Osteoblast (primary cell): ENCODE measurements around the gene SEL1L. TPM values are rescaled to one million over a fixed set of nuclear protein-coding genes. Genes with fewer than 3 reads are reported as not detected.

Experiments used
- DNase-seq: peaks from one replicate; pipeline ENCODE4 v3.0.0; 2011; ENCODE audit warnings: low spot score, mixed read lengths; ENCODE audit not compliant: insufficient read length; ENCODE audit errors: missing footprints
- H2AFZ ChIP-seq: 2 replicates; pipeline ENCODE4 v1.6.0; 2011; ENCODE audit warnings: mild to moderate bottlenecking, low read length
- H3K27ac ChIP-seq: 2 replicates; pipeline ENCODE4 v1.5.1; 2011; ENCODE audit warnings: mild to moderate bottlenecking, low read depth, low read length, moderate library complexity
- H3K27me3 ChIP-seq: 2 replicates; pipeline ENCODE4 v1.6.0; 2012; ENCODE audit warnings: mild to moderate bottlenecking, control low read depth, inconsistent platforms, low read length, moderate library complexity; ENCODE audit not compliant: insufficient read depth
- H3K36me3 ChIP-seq: 2 replicates; pipeline ENCODE4 v1.5.1; 2011; ENCODE audit warnings: mild to moderate bottlenecking, low read length, control low read depth, moderate library complexity; ENCODE audit not compliant: insufficient read depth
- H3K4me1 ChIP-seq: 2 replicates; pipeline ENCODE4 v1.5.1; 2011; ENCODE audit warnings: mild to moderate bottlenecking, low read length, control low read depth, moderate library complexity; ENCODE audit not compliant: insufficient read depth
- H3K4me2 ChIP-seq: 2 replicates; pipeline ENCODE4 v1.6.0; 2011; ENCODE audit warnings: mild to moderate bottlenecking, low read length; ENCODE audit not compliant: insufficient read depth
- H3K4me3 ChIP-seq: fragments of 200-600 bp; sonication (generic); 3 replicates; pipeline ENCODE4 v1.5.1; 2012; ENCODE audit warnings: mild to moderate bottlenecking, low read length, inconsistent platforms; ENCODE audit not compliant: insufficient read depth
- H3K79me2 ChIP-seq: 2 replicates; pipeline ENCODE4 v1.6.0; 2012; ENCODE audit warnings: mild to moderate bottlenecking, low read length, control low read depth, inconsistent platforms; ENCODE audit not compliant: insufficient read depth
- H3K9me3 ChIP-seq: 2 replicates; pipeline ENCODE4 v1.5.1; 2011; ENCODE audit warnings: low read depth, low read length, control low read depth
- H4K20me1 ChIP-seq: 2 replicates; pipeline ENCODE4 v1.6.0; 2012; ENCODE audit warnings: mild to moderate bottlenecking, low read length, control low read depth; ENCODE audit not compliant: insufficient read depth
- total RNA-seq: library from RNA; depleted of rRNA; stranded (reverse); fragments of >200 nt; gene quantifications from 2 replicates; pipeline ENCODE4 v1.2.3, GENCODE V29; 2012
- TF ChIP-seq, protein P1 (sequence below): IDR thresholded peaks from 2 replicates; pipeline ENCODE4 v1.5.1; 2011; ENCODE audit warnings: mild to moderate bottlenecking, low read depth, low read length, moderate library complexity; ENCODE audit errors: extremely low read depth

Gene SEL1L
- total RNA-seq, 1 donor = 151 TPM

DNA sequence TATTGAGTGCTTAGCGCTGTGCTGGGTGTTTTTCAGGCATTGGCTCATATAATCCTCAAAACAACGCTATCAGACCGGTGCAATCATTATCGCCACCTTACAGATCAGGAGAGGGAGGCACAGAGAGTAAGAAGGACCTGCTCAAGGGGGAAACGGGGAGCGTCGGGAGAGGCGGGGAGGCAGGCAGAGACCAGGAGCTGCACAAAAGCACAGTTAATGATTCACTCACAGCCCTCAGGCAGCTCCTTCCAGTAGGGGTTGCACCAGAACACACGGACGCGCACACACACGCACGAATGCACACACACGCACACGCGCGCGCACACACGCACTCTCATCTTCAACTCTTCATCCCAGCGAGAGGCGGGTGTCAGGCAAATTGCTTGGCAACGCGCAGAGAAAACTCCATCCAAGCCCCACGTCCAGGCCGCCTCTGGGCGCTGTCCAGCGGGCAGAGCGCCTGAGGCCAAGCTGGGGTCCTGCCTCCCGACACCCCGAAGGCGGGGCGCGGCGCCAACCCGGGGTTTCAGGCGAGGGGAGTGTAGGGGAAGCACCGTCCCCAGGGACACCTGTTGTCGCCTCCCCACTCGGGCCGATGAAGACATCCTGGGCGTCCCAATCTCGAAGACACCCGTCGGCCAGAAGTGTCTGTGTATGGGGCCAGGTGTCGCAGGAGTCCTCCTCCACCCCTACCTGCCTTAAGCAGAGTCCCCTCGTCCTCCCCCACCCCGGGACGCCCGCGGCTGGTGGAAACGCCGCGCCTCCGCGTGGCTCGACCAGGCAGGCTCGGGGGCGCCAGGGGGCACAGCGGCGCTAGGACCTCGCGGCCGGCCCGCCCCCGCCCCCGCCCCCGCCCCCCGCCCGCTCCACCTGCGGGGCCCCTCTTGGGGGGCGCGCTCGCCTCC lies 98.0 kb downstream of the SEL1L start:
- no peaks in the 10 kb centered on the region for H4K20me1 ChIP-seq
- H3K79me2 ChIP-seq = no peaks in the 10 kb centered on the region
- TF ChIP-seq, protein P1, sequence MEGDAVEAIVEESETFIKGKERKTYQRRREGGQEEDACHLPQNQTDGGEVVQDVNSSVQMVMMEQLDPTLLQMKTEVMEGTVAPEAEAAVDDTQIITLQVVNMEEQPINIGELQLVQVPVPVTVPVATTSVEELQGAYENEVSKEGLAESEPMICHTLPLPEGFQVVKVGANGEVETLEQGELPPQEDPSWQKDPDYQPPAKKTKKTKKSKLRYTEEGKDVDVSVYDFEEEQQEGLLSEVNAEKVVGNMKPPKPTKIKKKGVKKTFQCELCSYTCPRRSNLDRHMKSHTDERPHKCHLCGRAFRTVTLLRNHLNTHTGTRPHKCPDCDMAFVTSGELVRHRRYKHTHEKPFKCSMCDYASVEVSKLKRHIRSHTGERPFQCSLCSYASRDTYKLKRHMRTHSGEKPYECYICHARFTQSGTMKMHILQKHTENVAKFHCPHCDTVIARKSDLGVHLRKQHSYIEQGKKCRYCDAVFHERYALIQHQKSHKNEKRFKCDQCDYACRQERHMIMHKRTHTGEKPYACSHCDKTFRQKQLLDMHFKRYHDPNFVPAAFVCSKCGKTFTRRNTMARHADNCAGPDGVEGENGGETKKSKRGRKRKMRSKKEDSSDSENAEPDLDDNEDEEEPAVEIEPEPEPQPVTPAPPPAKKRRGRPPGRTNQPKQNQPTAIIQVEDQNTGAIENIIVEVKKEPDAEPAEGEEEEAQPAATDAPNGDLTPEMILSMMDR = no peak
- H3K4me1 ChIP-seq = peaks cover 4% of the 10 kb centered on the region
- H3K27me3 ChIP-seq = peaks cover 60% of the 10 kb centered on the region
- peak overlapping the region; percentile 14 for H3K4me3 ChIP-seq
- peak overlapping the region; percentile 76 for H3K4me2 ChIP-seq
- peak overlapping the region; percentile 38 for H2AFZ ChIP-seq
- H3K27ac ChIP-seq = no peak overlapping the region
- DNase-seq = peak; percentile 88
- H3K36me3 ChIP-seq = no peaks in the 10 kb centered on the region
- H3K9me3 ChIP-seq = no peaks in the 10 kb centered on the region

DNA sequence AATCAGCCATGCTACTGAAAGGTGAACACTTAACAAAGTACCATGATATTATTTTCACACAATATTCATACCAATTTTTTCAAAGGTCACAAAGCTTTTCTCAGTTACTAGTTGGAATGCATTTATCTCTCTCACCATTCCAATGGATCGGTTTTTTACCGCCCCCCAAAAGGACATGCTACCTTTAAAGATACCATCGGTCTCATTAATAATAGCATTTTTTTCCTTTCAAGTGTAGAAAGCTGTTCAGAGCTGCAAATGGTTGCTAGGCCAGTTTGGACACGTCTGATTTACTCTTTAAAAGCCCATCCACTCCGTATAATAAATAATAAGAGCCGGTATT lies 98.6 kb downstream of the SEL1L start:
- Histone ChIP-seq H3K27me3 (peaks cover 57% of the 10 kb centered on the region), H2AFZ (no peak overlapping the region)

DNA sequence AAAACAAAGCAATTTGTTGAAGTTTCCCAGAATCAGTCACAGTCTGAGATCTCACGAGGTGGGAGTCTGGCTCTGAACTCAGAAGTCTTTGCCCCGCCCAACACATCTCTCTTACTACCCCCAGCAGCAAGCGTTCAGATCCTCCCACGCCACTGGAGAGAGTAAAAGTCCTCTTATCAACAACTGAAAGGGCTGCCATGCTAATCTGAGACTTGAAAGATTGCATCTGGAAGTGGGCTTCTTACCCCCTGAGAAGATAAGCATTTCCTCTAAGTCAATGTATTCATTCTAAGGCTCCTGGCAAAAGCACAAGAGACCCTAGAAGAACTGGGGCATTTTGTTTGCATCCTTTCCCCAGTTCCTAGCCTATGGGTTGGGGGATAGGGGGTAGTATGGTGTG lies 99.4 kb downstream of the SEL1L start:
- Histone ChIP-seq H3K4me2 (no peak overlapping the region), H4K20me1 (no peaks in the 10 kb centered on the region), H3K4me3 (no peak overlapping the region), H3K4me1 (peaks cover 4% of the 10 kb centered on the region), H2AFZ (no peak overlapping the region), H3K9me3 (no peaks in the 10 kb centered on the region), H3K27me3 (peaks cover 57% of the 10 kb centered on the region), H3K36me3 (no peaks in the 10 kb centered on the region), H3K79me2 (no peaks in the 10 kb centered on the region), H3K27ac (no peak overlapping the region)
- TF ChIP-seq, protein P1 = no peak
- DNase-seq = no peak

More for the DNA sequence above, 98.6 kb downstream of the SEL1L start:
- peaks cover 4% of the 10 kb centered on the region for H3K4me1 ChIP-seq
- H3K4me2 ChIP-seq = peak overlapping the region; percentile 56
- H3K4me3 ChIP-seq = no peak overlapping the region
- no peak overlapping the region for H3K27ac ChIP-seq
- H3K9me3 ChIP-seq = no peaks in the 10 kb centered on the region
- H3K79me2 ChIP-seq = no peaks in the 10 kb centered on the region
- H4K20me1 ChIP-seq = no peaks in the 10 kb centered on the region
- no peaks in the 10 kb centered on the region for H3K36me3 ChIP-seq
- TF ChIP-seq, protein P1 = no peak
- no peak for DNase-seq

DNA sequence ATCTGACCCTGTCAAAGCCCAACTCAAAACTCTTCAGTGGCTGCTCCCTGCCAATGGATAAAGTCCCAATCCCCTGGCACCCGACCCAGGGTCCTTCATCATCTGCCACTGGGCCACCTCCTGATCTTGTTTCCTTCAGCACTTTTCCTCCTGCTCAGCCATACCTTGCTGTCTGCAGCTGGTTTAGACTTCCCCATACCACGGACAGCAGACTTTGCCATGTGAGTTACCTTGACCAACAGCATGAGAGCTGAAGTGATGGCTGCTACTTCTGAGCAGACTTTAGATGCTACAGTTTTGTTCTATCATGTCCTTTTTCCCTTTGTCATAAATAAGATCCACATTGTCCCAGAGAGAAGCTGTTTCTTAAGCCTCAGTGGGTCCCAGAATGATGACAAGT lies 100.3 kb downstream of the SEL1L start:
- TF ChIP-seq, protein P1 = no peak
- Histone ChIP-seq H4K20me1 (no peaks in the 10 kb centered on the region), H3K36me3 (no peaks in the 10 kb centered on the region), H3K27me3 (peaks cover 51% of the 10 kb centered on the region), H3K4me3 (no peak overlapping the region), H3K79me2 (no peaks in the 10 kb centered on the region), H3K4me1 (peaks cover 4% of the 10 kb centered on the region), H3K9me3 (no peaks in the 10 kb centered on the region), H2AFZ (no peak overlapping the region), H3K4me2 (no peak overlapping the region), H3K27ac (no peak overlapping the region)
- peak; percentile 79 for DNase-seq
